Stimulated activated CD8-positive, alpha-beta memory T cell treated with anti-CD3 and anti-CD28 coated beads, Interleukin-15, amount 100 ng/mL, for 1 hour (primary cell): Measurements from ENCODE around the gene DOCK7.
"Not testable (repeated sequence)": the region's sequence is repeated elsewhere in the genome, so short reads cannot be mapped to it uniquely, and the experiment has no call there.

ENCODE experiments used
- DNase-seq: peaks from one replicate; pipeline ENCODE4 v3.0.0-alpha.2; 2020; ENCODE audit warnings: low read depth

DOCK7 gene

GRCh38 chr1:62694479-62694878, 6.3 kb upstream of the DOCK7 start:
- not testable (repeated sequence) for DNase-seq

- no peak for DNase-seq
These were observed 4.9 kb upstream of the DOCK7 start for GRCh38 chr1:62693123-62693522.

- no peak for DNase-seq
These were observed 3.1 kb upstream of the DOCK7 start for GRCh38 chr1:62691062-62691844.

GRCh38 chr1:62689524-62689923, 1.3 kb upstream of the DOCK7 start:
- no peak for DNase-seq

GRCh38 chr1:62688687-62689085, 500 bp upstream of the DOCK7 start:
- no peak for DNase-seq

GRCh38 chr1:62687421-62687902, 724 bp downstream of the DOCK7 start:
- DNase-seq = no peak

GRCh38 chr1:62686822-62687221, 1.4 kb downstream of the DOCK7 start:
- no peak for DNase-seq

DNA sequence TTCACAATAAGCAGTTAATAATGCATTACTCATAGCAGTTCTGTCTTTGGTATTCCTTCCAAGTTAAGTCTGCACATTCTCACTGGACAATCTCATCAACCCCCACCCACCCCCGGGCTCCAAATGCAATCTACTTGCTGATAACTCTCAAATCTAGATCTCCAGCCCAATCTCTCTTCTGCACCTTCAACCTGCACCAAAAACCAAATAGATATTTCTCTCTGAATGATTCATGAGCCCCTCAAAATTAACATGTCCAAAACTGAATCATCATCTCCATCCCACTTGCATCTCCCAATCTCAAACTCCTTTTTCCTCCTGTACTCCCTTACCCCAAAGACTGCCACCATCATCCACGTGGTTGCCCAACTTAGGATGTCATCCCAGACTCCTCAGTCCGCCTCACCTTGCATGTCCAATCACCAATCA, 2.7 kb downstream of the DOCK7 start:
- DNase-seq = no peak

GRCh38 chr1:62682531-62682930, 5.7 kb downstream of the DOCK7 start:
- no peak for DNase-seq

GRCh38 chr1:62680992-62681391, 7.2 kb downstream of the DOCK7 start:
- DNase-seq = not testable (repeated sequence)

DNA sequence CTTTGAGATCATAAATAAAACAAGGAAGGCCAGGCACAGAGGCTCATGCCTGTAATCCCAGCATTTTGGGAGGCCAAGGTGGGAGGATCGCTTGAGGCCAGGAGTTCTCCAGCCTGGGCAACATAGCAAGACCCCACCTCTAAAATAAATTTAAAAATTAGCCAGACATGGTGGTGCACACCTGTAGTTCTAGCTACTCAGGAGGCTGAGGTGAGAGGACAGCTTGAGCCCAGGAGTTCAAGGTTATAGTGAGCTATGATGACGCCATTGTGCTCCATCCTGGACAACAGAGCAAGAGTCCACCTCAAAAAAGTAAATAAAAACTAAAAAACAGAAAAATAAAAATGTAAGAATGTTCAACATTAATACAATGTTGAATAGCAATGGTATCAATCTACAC, 10.4 kb downstream of the DOCK7 start:
- DNase-seq = not testable (repeated sequence)

DNA sequence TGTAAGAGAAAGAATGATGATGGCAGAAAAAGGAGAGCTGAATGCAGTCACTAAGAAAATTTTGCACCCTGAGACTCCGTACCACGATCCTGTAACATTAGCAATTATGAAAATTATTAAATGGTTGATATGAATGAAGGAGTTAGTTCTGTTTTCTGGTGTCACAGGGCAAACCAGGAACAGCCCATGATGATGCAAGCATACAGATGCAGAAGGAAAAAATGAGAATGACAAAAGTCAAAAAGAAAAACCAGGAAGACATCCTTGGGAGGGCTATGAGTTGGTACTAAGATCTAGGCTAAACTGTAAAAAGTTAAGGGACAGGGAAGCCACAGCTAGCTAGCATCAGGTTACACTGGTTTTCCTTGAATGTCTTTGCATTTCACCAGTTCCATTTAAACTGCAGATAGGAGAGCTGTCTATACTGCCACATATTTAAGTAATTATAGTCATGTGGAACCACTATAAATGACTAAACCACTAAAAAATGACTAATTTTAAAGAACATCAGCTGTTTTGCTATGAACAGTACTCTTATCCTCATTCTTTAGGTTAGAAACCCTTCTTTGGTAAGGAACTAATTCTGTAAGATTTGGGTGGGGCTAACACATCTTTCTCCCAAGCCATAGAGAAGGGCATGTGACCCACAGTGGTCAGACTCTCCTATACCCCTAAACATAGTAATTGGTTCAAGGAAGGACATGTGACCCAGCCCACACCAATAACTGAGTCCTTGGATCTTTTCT, 11.4 kb downstream of the DOCK7 start:
- no peak for DNase-seq

DNA sequence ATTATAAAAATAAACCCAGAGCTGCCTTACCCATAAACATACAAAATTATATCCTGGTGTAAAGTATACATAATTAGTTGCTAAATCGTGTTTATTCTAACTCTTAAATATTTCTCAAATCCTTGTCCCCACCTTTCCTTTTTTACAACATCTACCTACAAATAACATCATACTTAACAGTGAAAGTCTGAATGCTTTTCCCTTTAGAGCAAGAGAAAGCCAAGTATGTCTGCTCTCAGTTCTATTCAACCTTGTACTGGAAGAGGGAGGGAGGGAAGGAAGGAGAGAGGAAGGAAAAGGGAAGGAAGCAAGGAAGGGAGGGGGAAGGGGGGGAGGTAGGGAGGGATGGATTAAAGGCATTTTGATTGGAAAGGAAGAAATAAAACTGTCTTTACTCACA, 14.6 kb downstream of the DOCK7 start:
- no peak for DNase-seq

DNA sequence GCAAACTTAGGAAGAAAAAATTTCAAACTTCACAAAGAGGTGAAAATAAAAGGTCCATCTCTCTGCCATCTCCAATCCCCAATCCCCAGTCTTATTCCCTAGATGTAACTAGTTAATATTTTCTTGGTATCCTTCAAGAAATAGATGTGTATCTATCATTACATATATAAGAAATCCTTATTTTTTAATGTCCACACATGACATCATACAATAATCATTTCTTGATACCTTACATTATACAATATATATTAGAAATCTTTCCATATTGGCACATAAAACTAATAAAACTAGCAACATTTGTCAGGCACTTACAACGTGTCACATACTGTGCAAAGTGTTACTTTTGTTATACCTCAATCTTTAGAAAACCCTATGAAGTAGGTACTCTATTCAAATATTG, 16.2 kb downstream of the DOCK7 start:
- DNase-seq = no peak

DNA sequence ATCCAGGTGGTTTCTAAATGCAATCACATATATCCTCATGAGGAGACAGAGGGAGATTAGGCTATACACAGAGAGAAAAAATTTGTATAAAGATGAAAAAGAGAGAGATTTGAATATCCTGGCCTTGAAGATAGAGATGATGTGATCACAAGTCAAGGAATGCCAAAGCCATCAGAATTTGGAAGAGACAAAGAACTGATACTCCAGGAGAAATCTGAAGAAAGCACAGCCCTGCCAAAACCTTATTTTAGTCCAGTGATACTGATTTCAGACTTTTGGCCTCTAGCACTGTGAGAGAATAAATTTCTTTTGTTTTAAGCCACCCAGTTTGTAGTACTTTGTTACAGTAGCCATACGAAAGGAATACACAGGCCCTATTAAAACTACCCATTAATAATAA, 33.4 kb downstream of the DOCK7 start:
- DNase-seq = no peak

DNA sequence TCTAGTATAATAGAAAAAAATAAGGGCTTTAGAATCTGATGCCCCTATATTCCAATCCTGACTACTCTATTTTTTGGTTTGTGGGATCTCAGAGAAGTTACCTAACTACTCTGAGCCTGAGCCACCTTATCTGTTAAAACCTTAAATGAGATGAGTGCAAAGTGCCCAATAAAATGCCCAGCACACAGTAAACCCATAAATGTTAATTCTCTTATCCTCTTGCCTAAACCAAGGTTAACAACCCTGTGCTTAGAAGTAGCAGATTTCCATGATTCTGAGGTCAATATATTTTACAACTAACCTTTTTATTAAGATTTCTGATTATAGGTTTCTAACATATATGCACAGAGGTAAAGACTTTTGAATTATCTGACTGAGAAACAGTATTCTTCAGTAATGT, 35.8 kb downstream of the DOCK7 start:
- no peak for DNase-seq

DNA sequence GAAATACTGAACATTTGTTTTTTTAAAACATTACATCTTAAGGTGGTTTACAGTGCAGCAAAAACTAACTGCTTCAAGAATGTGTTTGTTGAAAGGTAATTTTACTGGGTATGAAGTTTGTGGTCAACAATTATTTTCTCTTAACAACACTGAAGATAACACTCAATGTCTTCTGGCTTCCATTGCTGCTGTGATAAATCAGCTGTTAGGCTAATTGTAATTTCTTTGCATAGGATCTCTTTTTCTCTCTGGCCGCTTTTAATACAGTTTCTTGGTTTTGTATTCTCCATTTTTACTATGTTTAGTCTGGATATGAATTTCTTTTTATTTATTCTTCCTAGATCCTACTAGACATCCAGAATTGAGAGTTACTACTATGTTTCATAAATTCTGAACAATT, 44.9 kb downstream of the DOCK7 start:
- no peak for DNase-seq

DNA sequence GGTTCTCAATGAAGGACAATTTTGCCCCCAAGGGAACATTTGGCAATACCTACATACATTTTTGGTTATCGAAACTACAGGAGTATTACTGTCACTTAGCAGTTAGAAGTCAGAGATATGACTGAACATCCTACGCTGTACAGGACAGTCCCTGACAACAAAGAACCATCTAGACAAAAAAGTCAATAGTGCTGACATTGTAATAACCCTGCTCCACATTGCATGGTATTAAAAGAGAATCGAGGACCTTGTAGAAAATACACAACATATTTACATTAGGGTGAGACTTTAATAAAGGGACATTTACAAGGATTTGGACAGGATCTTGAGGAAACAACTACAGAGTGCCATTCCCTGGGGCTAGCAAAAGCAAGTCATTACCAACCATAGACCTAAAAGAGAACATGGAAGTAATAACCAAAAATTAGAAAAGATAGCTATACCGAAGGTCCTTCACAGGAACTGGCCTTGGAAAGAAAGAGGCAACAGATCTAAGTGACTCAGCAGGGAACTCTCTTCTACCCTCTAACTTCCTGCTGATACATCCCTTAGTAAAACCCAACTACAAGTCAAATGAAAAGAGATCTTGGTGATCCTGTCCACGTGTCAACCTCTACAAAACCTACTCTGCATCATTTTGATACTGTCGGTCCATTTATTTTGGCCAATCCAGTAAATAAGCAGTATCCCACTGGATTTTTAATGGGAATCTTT, 50.6 kb downstream of the DOCK7 start:
- no peak for DNase-seq

GRCh38 chr1:62628506-62628905, 59.7 kb downstream of the DOCK7 start:
- DNase-seq = no peak

GRCh38 chr1:62625415-62625814, 62.8 kb downstream of the DOCK7 start:
- no peak for DNase-seq

- DNase-seq = no peak
These were observed 66.3 kb downstream of the DOCK7 start for GRCh38 chr1:62621907-62622306.

GRCh38 chr1:62613890-62614289, 74.3 kb downstream of the DOCK7 start:
- no peak for DNase-seq

DNA sequence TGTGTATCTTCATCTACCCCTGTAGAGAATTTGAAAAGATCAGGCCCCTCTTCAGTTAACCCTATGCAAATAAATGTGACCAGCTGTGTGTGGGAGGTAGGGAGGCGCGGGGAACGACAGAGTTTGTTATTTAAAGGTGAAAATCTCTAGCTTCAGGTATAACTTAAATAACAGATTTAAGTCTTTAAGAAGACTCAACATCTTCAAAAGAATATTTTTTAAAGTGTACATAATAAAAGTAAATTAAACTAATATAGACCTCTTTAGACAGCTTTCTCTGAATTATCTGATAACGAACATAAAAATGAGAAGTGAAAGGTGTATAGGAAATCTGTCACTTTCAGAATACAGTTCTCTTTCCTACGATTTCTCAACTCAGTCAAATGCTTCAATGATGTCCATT, 74.9 kb downstream of the DOCK7 start:
- DNase-seq = no peak
